BJ (cell line): ENCODE measurements around the gene PRCC. TPM values are rescaled to one million over a fixed set of nuclear protein-coding genes. Genes with fewer than 3 reads are reported as not detected.
"Not testable (repeated sequence)": the region's sequence is repeated elsewhere in the genome, so short reads cannot be mapped to it uniquely, and the experiment has no call there.

ENCODE experiments used
- CTCF ChIA-PET: fragments of 350-600 bp; formaldehyde crosslinking; extraction: SDS; loops from one replicate; lab custom pipeline; 2021; ENCODE audit warnings: antibody characterized with exemption, inconsistent platforms; lab: Yijun Ruan, JAX
- POLR2A ChIA-PET: fragments of 300-600 bp; sonication (Branson Sonifier 250); formaldehyde crosslinking; extraction: SDS; loops from one replicate; lab custom pipeline; 2021; ENCODE audit warnings: antibody characterized with exemption; lab: Charles Lee
- DNase-seq: peaks from one replicate; pipeline ENCODE4 v3.0.0-alpha.2; 2011; ENCODE audit warnings: low read depth
- H3K27me3 ChIP-seq: 2 replicates; pipeline ENCODE4 v1.6.0; 2011; ENCODE audit warnings: low read length; ENCODE audit not compliant: control insufficient read depth, insufficient read depth
- H3K36me3 ChIP-seq: 2 replicates; pipeline ENCODE4 v1.5.1; 2011; ENCODE audit warnings: low read length; ENCODE audit not compliant: control insufficient read depth, insufficient read depth
- H3K4me3 ChIP-seq: 2 replicates; pipeline ENCODE4 v1.5.1; 2011; ENCODE audit warnings: low read depth, mild to moderate bottlenecking, control low read depth, low read length
- CTCF ChIP-seq: IDR thresholded peaks from 2 replicates; pipeline ENCODE4 v1.5.1; 2011; ENCODE audit warnings: low read depth, mild to moderate bottlenecking, control low read depth, inconsistent platforms, low read length, moderate library complexity; ENCODE audit not compliant: insufficient read depth
- polyA plus RNA-seq: library from polyadenylated mRNA; depleted of rRNA; stranded (reverse); fragments of >200 nt; gene quantifications from 2 replicates; pipeline ENCODE4 v1.2.3, GENCODE V29; 2011

The PRCC gene
- polyA plus RNA-seq, 1 experiment: 93.6 TPM

GRCh38 chr1:156752843-156753482 is 14.4 kb upstream of the PRCC start:
- Histone ChIP-seq H3K36me3 (no peaks in the 10 kb centered on the region; the same call in 1 of the 2 replicates), H3K4me3 (peak overlapping the region; percentile 79; the same call in 1 of the 2 replicates), H3K27me3 (no peaks in the 10 kb centered on the region)
- ChIA-PET POLR2A (interaction anchor here (2.1 kb wide), 1 partner anchor 12 kb away, joined by 10 read pairs; the partner anchor contains the start of gene MRPL24), CTCF (interaction anchor here (0.7 to 3.1 kb wide), 7 partner anchors 12 to 107 kb away, joined by 3 to 10 read pairs (median 4); partner anchors contain the start of genes MRPL24 and PRCC)
- no peak for DNase-seq
- no peak for TF ChIP-seq CTCF

GRCh38 chr1:156754219-156754618 is 13.1 kb upstream of the PRCC start:
- Histone ChIP-seq H3K36me3 (no peaks in the 10 kb centered on the region), H3K27me3 (no peaks in the 10 kb centered on the region), H3K4me3 (no peak overlapping the region)
- DNase-seq: no peak
- ChIA-PET POLR2A (no interaction called here), CTCF (interaction anchor here (3.1 kb wide), 1 partner anchor 28 kb away, joined by 10 read pairs; no protein-coding TSS in a partner anchor)
- no peak for TF ChIP-seq CTCF

- Histone ChIP-seq H3K36me3 (no peaks in the 10 kb centered on the region), H3K27me3 (no peaks in the 10 kb centered on the region), H3K4me3 (no peak overlapping the region)
- ChIA-PET POLR2A (no interaction called here), CTCF (interaction anchor here (2.1 kb wide), 1 partner anchor 105 kb away, joined by 7 read pairs; the partner anchor contains the start of gene NTRK1)
- TF ChIP-seq CTCF: no peak
- DNase-seq: no peak
Observed at GRCh38 chr1:156755527-156755950, 11.8 kb upstream of the PRCC start.

- H3K4me3 ChIP-seq: no peak overlapping the region
- no peak for TF ChIP-seq CTCF
- CTCF ChIA-PET: interaction anchor here (1.1 to 2.1 kb wide), 4 partner anchors 12 to 104 kb away, joined by 3 to 7 read pairs (median 5); partner anchors contain the start of gene NTRK1
- H3K27me3 ChIP-seq: no peaks in the 10 kb centered on the region
- DNase-seq: no peak
- POLR2A ChIA-PET: no interaction called here
- no peaks in the 10 kb centered on the region for H3K36me3 ChIP-seq
Observed at GRCh38 chr1:156756355-156756754, 11.0 kb upstream of the PRCC start.

- H3K36me3 ChIP-seq, DNase-seq, H3K27me3 ChIP-seq, H3K4me3 ChIP-seq, CTCF ChIA-PET, POLR2A ChIA-PET: not testable (repeated sequence)
Observed at GRCh38 chr1:156757572-156758253, 9.6 kb upstream of the PRCC start.
